Type B pancreatic cell (in vitro differentiated cells): Measurements from ENCODE around the gene PARL. TPM values are rescaled to one million over a fixed set of nuclear protein-coding genes. Genes with fewer than 3 reads are reported as not detected.

Source experiments
- DNase-seq: peaks from one replicate; pipeline ENCODE4 v3.0.0; 2021; ENCODE audit warnings: mixed read lengths; ENCODE audit not compliant: unreplicated experiment; ENCODE audit errors: extremely low spot score
- H3K27ac Mint-ChIP-seq: 2 replicates; pipeline ENCODE4 v1.8.0; 2021; ENCODE audit warnings: mild to moderate bottlenecking, mixed read lengths
- H3K27me3 Mint-ChIP-seq: 2 replicates; pipeline ENCODE4 v1.8.0; 2021; ENCODE audit warnings: mixed read lengths
- H3K36me3 Mint-ChIP-seq: 2 replicates; pipeline ENCODE4 v1.8.0; 2021; ENCODE audit warnings: mixed read lengths
- H3K4me1 Mint-ChIP-seq: one replicate; pipeline ENCODE4 v1.8.0; 2021; ENCODE audit warnings: mixed read lengths; ENCODE audit not compliant: unreplicated experiment
- H3K4me3 Mint-ChIP-seq: 2 replicates; pipeline ENCODE4 v1.8.0; 2021; ENCODE audit warnings: mild to moderate bottlenecking, mixed read lengths
- H3K9me3 Mint-ChIP-seq: 2 replicates; pipeline ENCODE4 v1.8.0; 2021; ENCODE audit warnings: mixed read lengths
- CTCF ChIP-seq: fragments of 200-600 bp; sonication (generic); conservative IDR thresholded peaks from 2 replicates; pipeline ENCODE4 v1.5.0; 2021; ENCODE audit warnings: antibody characterized with exemption, mild to moderate bottlenecking
- total RNA-seq: library from RNA; stranded (reverse); gene quantifications from 2 replicates; pipeline ENCODE4 v1.2.1, GENCODE V29; 2021; ENCODE audit warnings: low replicate concordance

The PARL gene
- total RNA-seq, 1 donor from 2014 or later = 53.1 TPM

GRCh38 chr3:183917776-183918175, 33.1 kb upstream of the PARL start:
- no peak for DNase-seq
- no peaks in the 10 kb centered on the region for H3K4me1 Mint-ChIP-seq
- no peaks in the 10 kb centered on the region for H3K27me3 Mint-ChIP-seq
- H3K27ac Mint-ChIP-seq = no peak overlapping the region
- H3K9me3 Mint-ChIP-seq = no peaks in the 10 kb centered on the region
- no peak for TF ChIP-seq CTCF
- peaks cover 8% of the 10 kb centered on the region for H3K36me3 Mint-ChIP-seq
- H3K4me3 Mint-ChIP-seq = no peak overlapping the region

DNA sequence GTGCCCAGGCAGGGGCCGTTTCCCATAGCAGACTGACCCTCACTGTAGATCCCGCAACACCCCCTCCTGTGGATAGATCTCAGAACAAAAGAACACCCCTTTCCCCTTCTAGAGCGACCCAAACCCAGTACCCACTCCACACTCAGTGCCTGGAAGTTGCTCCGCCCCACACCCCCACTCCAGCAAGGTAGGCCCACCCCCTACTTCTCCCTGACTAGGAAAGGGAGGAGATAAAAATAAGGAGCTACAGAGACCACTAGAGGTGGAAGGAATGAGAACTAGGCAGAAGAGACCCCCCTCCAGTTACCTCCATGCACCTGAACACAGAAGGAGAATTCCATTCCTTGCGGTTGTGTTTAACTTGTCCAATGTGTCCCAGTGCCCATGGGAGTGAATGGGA, 30.2 kb upstream of the PARL start:
- DNase-seq = no peak
- H3K4me3 Mint-ChIP-seq = no peak overlapping the region
- no peak for TF ChIP-seq CTCF
- peaks cover 7% of the 10 kb centered on the region for H3K27me3 Mint-ChIP-seq
- H3K27ac Mint-ChIP-seq = no peak overlapping the region
- peaks cover under 1% of the 10 kb centered on the region for H3K36me3 Mint-ChIP-seq
- no peaks in the 10 kb centered on the region for H3K9me3 Mint-ChIP-seq
- no peaks in the 10 kb centered on the region for H3K4me1 Mint-ChIP-seq

- Mint-ChIP-seq H3K4me1 (no peaks in the 10 kb centered on the region), H3K36me3 (no peaks in the 10 kb centered on the region), H3K9me3 (no peaks in the 10 kb centered on the region), H3K4me3 (no peak overlapping the region), H3K27ac (no peak overlapping the region), H3K27me3 (peaks cover 7% of the 10 kb centered on the region)
- no peak for TF ChIP-seq CTCF
- no peak for DNase-seq
Measured at GRCh38 chr3:183913580-183913920, 28.9 kb upstream of the PARL start.

DNA sequence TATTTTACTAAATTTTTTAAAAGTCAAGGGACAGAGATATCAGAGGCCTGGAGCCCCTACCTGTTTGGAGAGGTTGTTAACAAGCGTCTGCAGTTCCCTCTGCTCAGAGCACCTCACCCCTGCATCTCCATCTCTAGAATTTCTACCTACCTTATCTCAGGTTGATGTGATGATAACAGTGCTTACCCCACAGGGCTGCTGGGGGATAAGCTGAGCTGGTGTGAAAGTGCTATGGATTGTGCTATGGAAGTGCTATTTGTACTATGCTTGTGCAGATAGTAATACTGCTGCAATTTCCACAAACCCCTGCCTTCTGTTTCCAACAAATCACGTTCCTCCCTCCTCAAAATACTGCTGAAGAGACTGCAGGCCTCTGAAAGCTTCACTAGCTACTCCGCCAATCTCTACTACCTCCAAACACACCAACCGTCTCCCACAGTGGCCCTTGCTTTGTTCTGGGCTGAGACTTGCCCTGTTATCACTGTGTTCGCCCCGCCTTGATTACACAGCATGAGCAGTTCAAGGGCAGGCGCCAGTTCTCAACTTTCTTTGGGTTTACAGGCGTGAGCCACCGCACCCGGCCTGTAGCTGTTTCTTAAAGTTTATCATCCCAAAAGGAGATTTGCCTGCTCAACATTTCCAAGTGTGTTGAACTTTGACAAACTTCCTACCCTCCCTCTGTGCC, 28.4 kb upstream of the PARL start:
- DNase-seq = no peak

GRCh38 chr3:183911763-183912506, 27.3 kb upstream of the PARL start:
- H3K27ac Mint-ChIP-seq = no peak overlapping the region
- H3K27me3 Mint-ChIP-seq = peaks cover 7% of the 10 kb centered on the region
- no peaks in the 10 kb centered on the region for H3K9me3 Mint-ChIP-seq
- no peaks in the 10 kb centered on the region for H3K36me3 Mint-ChIP-seq
- TF ChIP-seq CTCF = no peak
- no peaks in the 10 kb centered on the region for H3K4me1 Mint-ChIP-seq
- H3K4me3 Mint-ChIP-seq = no peak overlapping the region
- DNase-seq = no peak

More for the DNA sequence above, 28.4 kb upstream of the PARL start:
- H3K4me3 Mint-ChIP-seq = no peak overlapping the region
- H3K36me3 Mint-ChIP-seq = no peaks in the 10 kb centered on the region
- H3K9me3 Mint-ChIP-seq = no peaks in the 10 kb centered on the region
- no peaks in the 10 kb centered on the region for H3K4me1 Mint-ChIP-seq
- H3K27ac Mint-ChIP-seq = no peak overlapping the region
- H3K27me3 Mint-ChIP-seq = peaks cover 7% of the 10 kb centered on the region
- no peak for TF ChIP-seq CTCF
